ENCODE measurements around the gene P2RX3.

GRCh38 chr11:57322256-57323166 is 15.6 kb upstream of the P2RX3 start:
- TF ChIP-seq EZH2 (IDR thresholded peaks at IDR 0.05; ENCODE audit: low read depth, low read length, severe bottlenecking), result no peak
- TF ChIP-seq RNF2 (IDR thresholded peaks at IDR 0.05; ENCODE audit: borderline replicate concordance, low read depth, low read length, missing control alignments, poor library complexity, severe bottlenecking), result no peak
- TF ChIP-seq POLR2A (IDR thresholded peaks at IDR 0.05; ENCODE audit: control extremely low read depth in 1 of 2, low read depth in 2 of 2, low read length in 2 of 2), result no peak
- TF ChIP-seq SIX5 (IDR thresholded peaks at IDR 0.05; ENCODE audit: low read depth, low read length), result no peak
- TF ChIP-seq CTCF (IDR thresholded peaks at IDR 0.05; ENCODE audit: control extremely low read depth in 1 of 3, insufficient read depth in 1 of 3, low read depth in 1 of 3, low read length in 3 of 3), result no peak

All from H1 (cell line).